Measurements from ENCODE around the gene GAB1. TPM values are rescaled to one million over a fixed set of nuclear protein-coding genes. Genes with fewer than 3 reads are reported as not detected.
A peak's percentile ranks its signal among the peaks of the same experiment; 100 is the strongest.

GAB1 gene
- total RNA-seq, 1 donor from 2014 or later, result 32.6 TPM

GRCh38 chr4:143302536-143302935 is 34.1 kb upstream of the GAB1 start:
- Mint-ChIP-seq H3K9me3 (ENCODE audit: unreplicated experiment) (no peaks in the 10 kb centered on the region), H3K27me3 (ENCODE audit: unreplicated experiment) (no peaks in the 10 kb centered on the region), H3K36me3 (ENCODE audit: unreplicated experiment) (no peaks in the 10 kb centered on the region), H3K4me3 (ENCODE audit: unreplicated experiment) (no peak overlapping the region), H3K27ac (ENCODE audit: unreplicated experiment) (peak overlapping the region; percentile 0), H3K4me1 (ENCODE audit: unreplicated experiment) (peaks cover 14% of the 10 kb centered on the region)
- DNase-seq (ENCODE audit: extremely low spot score, unreplicated experiment), result no peak
- TF ChIP-seq, protein P1, sequence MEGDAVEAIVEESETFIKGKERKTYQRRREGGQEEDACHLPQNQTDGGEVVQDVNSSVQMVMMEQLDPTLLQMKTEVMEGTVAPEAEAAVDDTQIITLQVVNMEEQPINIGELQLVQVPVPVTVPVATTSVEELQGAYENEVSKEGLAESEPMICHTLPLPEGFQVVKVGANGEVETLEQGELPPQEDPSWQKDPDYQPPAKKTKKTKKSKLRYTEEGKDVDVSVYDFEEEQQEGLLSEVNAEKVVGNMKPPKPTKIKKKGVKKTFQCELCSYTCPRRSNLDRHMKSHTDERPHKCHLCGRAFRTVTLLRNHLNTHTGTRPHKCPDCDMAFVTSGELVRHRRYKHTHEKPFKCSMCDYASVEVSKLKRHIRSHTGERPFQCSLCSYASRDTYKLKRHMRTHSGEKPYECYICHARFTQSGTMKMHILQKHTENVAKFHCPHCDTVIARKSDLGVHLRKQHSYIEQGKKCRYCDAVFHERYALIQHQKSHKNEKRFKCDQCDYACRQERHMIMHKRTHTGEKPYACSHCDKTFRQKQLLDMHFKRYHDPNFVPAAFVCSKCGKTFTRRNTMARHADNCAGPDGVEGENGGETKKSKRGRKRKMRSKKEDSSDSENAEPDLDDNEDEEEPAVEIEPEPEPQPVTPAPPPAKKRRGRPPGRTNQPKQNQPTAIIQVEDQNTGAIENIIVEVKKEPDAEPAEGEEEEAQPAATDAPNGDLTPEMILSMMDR (IDR thresholded peaks at IDR 0.05), result no peak

- Mint-ChIP-seq H3K36me3 (ENCODE audit: unreplicated experiment) (no peaks in the 10 kb centered on the region), H3K27ac (ENCODE audit: unreplicated experiment) (no peak overlapping the region), H3K9me3 (ENCODE audit: unreplicated experiment) (no peaks in the 10 kb centered on the region), H3K4me3 (ENCODE audit: unreplicated experiment) (no peak overlapping the region), H3K27me3 (ENCODE audit: unreplicated experiment) (no peaks in the 10 kb centered on the region), H3K4me1 (ENCODE audit: unreplicated experiment) (peaks cover 9% of the 10 kb centered on the region)
- TF ChIP-seq, protein P1 (IDR thresholded peaks at IDR 0.05), result no peak
- DNase-seq (ENCODE audit: extremely low spot score, unreplicated experiment), result no peak
Observed at GRCh38 chr4:143306788-143307187, 29.9 kb upstream of the GAB1 start.

- H3K27ac Mint-ChIP-seq (ENCODE audit: unreplicated experiment), result no peak overlapping the region
- TF ChIP-seq, protein P1 (IDR thresholded peaks at IDR 0.05), result no peak
- no peaks in the 10 kb centered on the region for H3K27me3 Mint-ChIP-seq (ENCODE audit: unreplicated experiment)
- no peak overlapping the region for H3K4me3 Mint-ChIP-seq (ENCODE audit: unreplicated experiment)
- DNase-seq (ENCODE audit: extremely low spot score, unreplicated experiment), result no peak
- peaks cover 7% of the 10 kb centered on the region for H3K4me1 Mint-ChIP-seq (ENCODE audit: unreplicated experiment)
- H3K9me3 Mint-ChIP-seq (ENCODE audit: unreplicated experiment), result no peaks in the 10 kb centered on the region
- no peaks in the 10 kb centered on the region for H3K36me3 Mint-ChIP-seq (ENCODE audit: unreplicated experiment)
Observed at GRCh38 chr4:143307531-143307930, 29.1 kb upstream of the GAB1 start.

- no peak for DNase-seq (ENCODE audit: extremely low spot score, unreplicated experiment)
- H3K4me3 Mint-ChIP-seq (ENCODE audit: unreplicated experiment), result no peak overlapping the region
- H3K9me3 Mint-ChIP-seq (ENCODE audit: unreplicated experiment), result no peaks in the 10 kb centered on the region
- H3K27me3 Mint-ChIP-seq (ENCODE audit: unreplicated experiment), result no peaks in the 10 kb centered on the region
- H3K4me1 Mint-ChIP-seq (ENCODE audit: unreplicated experiment), result no peaks in the 10 kb centered on the region
- TF ChIP-seq, protein P1 (IDR thresholded peaks at IDR 0.05), result no peak
- no peaks in the 10 kb centered on the region for H3K36me3 Mint-ChIP-seq (ENCODE audit: unreplicated experiment)
- H3K27ac Mint-ChIP-seq (ENCODE audit: unreplicated experiment), result no peak overlapping the region
Observed at GRCh38 chr4:143308377-143308776, 28.3 kb upstream of the GAB1 start.

DNA sequence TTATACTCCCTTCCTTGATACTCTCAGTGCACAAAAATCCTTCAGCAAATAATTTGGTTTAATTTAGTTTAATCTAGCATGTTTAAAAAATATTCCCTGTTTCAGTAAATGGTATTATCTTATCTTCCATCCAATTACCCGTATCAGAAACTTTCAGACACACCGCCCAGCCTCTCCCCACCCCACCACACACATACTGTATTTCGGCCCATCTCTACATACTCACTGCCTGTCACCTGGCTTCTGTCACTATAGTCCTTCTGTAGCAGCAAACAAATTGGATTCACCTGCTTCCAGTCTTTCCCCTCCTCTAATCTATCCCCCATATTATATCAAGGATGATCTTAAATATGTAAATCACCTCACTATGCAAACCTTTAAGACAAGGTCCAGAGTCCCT is 24.8 kb upstream of the GAB1 start:
- Mint-ChIP-seq H3K27me3 (ENCODE audit: unreplicated experiment) (peaks cover 6% of the 10 kb centered on the region), H3K36me3 (ENCODE audit: unreplicated experiment) (no peaks in the 10 kb centered on the region), H3K9me3 (ENCODE audit: unreplicated experiment) (no peaks in the 10 kb centered on the region), H3K4me1 (ENCODE audit: unreplicated experiment) (no peaks in the 10 kb centered on the region), H3K4me3 (ENCODE audit: unreplicated experiment) (no peak overlapping the region), H3K27ac (ENCODE audit: unreplicated experiment) (no peak overlapping the region)
- TF ChIP-seq, protein P1 (IDR thresholded peaks at IDR 0.05), result no peak
- no peak for DNase-seq (ENCODE audit: extremely low spot score, unreplicated experiment)

Measured in osteocyte (in vitro differentiated cells).